SK-N-SH treated with all-trans-retinoic acid at 6 μM for 48 hours (cell line): ENCODE measurements around the gene AP1G2.

Experiments
- ARNTL ChIP-seq: fragments of 450-650 bp; formaldehyde crosslinking; IDR thresholded peaks from 2 replicates; pipeline ENCODE4 v1.5.0; 2020; ENCODE audit warnings: low read depth, mild to moderate bottlenecking, moderate library complexity, borderline replicate concordance
- BACH2 ChIP-seq: fragments of 250-450 bp; sonication (Bioruptor Pico); IDR thresholded peaks from 2 replicates; pipeline ENCODE4 v1.9.0; 2021; ENCODE audit warnings: mild to moderate bottlenecking, borderline replicate concordance
- GLIS3 ChIP-seq: fragments of 250-450 bp; sonication (Bioruptor Pico); IDR thresholded peaks from 2 replicates; pipeline ENCODE4 v1.5.0; 2020; ENCODE audit warnings: mild to moderate bottlenecking, moderate library complexity
- ISL1 ChIP-seq: fragments of 250-450 bp; sonication (Bioruptor Pico); IDR thresholded peaks from 2 replicates; pipeline ENCODE4 v2.1.2; 2022; ENCODE audit warnings: mild to moderate bottlenecking, moderate library complexity
- PATZ1 ChIP-seq: fragments of 250-450 bp; sonication (Bioruptor Pico); IDR thresholded peaks from 2 replicates; pipeline ENCODE4 v1.8.0; 2020; ENCODE audit warnings: mild to moderate bottlenecking, moderate library complexity, borderline replicate concordance
- RARB ChIP-seq: fragments of 250-450 bp; sonication (Bioruptor Pico); IDR thresholded peaks from 2 replicates; pipeline ENCODE4 v1.8.0; 2021; ENCODE audit warnings: mild to moderate bottlenecking, moderate library complexity
- TCF4 ChIP-seq: fragments of 250-450 bp; sonication (Bioruptor Pico); IDR thresholded peaks from 2 replicates; pipeline ENCODE4 v1.8.0; 2021; ENCODE audit warnings: mild to moderate bottlenecking, moderate library complexity, borderline replicate concordance
- TOX ChIP-seq: fragments of 250-450 bp; sonication (Bioruptor Pico); IDR thresholded peaks from 2 replicates; pipeline ENCODE4 v1.8.0; 2021; ENCODE audit warnings: mild to moderate bottlenecking, moderate library complexity, borderline replicate concordance
- TSHZ2 ChIP-seq: fragments of 250-450 bp; sonication (Bioruptor Pico); IDR thresholded peaks from 2 replicates; pipeline ENCODE4 v1.5.0; 2020; ENCODE audit warnings: mild to moderate bottlenecking, moderate library complexity
- ZFP30 ChIP-seq: fragments of 450-650 bp; formaldehyde crosslinking; IDR thresholded peaks from 2 replicates; pipeline ENCODE4 v1.5.0; 2022; ENCODE audit warnings: mild to moderate bottlenecking, moderate library complexity
- ZNF8 ChIP-seq: fragments of 450-650 bp; formaldehyde crosslinking; IDR thresholded peaks from 2 replicates; pipeline ENCODE4 v1.5.0; 2020; ENCODE audit warnings: mild to moderate bottlenecking, moderate library complexity

GRCh38 chr14:23521785-23522640, 45.6 kb downstream of the AP1G2 start:
- TF ChIP-seq ZFP30 (CRISPR knock-in tag) (no peak), PATZ1 (no peak), ISL1 (CRISPR knock-in tag) (no peak), ARNTL (CRISPR knock-in tag) (no peak), TSHZ2 (no peak), RARB (no peak), TOX (no peak), ZNF8 (CRISPR knock-in tag) (no peak), GLIS3 (CRISPR knock-in tag) (no peak), BACH2 (CRISPR knock-in tag) (no peak), TCF4 (no peak)
